ENCODE data around the gene ZNF567. TPM values are rescaled to one million over a fixed set of nuclear protein-coding genes. Genes with fewer than 3 reads are reported as not detected.
A peak's percentile ranks its signal among the peaks of the same experiment; 100 is the strongest.

ZNF567 gene
- 10 to 100 TPM in 1 of 4 donors, 1 to 10 TPM in 3; 6.4 to 11.2 (median 8.0) TPM for total RNA-seq

DNA sequence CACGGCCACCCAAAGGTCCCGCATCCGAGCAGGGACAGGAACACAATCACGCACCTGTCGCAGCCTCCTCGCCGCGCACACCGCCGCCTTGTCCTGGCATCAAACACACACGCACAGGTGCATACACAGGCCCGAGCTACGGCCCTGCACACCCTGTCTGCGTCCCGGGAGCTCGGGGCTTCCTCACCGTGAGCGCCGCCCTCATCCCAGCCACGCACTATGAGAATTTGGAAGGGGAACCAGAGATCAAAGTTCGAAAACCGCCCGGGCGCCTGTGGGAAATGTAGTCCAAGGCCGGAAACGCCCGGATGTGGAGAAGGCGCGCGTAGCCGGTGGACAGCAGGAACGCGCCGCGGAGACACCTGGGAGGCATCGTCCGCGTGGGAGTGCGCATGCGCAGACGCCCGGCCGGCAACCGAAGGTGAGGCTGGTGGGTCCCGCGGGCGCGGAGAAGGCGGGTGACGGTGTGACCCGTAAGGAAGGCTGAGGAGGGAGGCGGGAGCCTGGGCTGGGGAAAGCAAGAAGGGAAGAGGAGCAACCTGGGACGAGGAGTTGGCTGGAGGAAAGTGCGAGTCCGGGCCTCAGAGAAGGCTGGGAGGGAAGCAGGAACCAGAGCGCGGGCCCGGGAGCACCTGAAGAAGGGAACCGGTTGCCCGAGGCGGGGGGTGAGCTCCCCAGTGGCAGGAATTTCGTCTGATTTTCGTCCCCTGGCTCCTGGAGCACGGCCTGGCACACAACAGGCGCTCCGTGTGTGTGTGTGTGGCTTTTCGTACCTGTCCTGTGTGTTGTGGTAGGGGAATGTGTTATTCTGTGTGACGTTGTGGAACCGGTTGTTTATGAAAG lies at the start of gene ZNF567:
ZNF567 (plus strand) TSS at position 399 of the 843 bp plus-strand sequence. CDS start 7,256 bp downstream, outside the sequence.
- ATAC-seq (ENCODE audit: low FRiP score) (peak; percentile 99), DNase-seq (ENCODE audit: low spot score) (peak; percentile 96)
- TF ChIP-seq, protein P1, sequence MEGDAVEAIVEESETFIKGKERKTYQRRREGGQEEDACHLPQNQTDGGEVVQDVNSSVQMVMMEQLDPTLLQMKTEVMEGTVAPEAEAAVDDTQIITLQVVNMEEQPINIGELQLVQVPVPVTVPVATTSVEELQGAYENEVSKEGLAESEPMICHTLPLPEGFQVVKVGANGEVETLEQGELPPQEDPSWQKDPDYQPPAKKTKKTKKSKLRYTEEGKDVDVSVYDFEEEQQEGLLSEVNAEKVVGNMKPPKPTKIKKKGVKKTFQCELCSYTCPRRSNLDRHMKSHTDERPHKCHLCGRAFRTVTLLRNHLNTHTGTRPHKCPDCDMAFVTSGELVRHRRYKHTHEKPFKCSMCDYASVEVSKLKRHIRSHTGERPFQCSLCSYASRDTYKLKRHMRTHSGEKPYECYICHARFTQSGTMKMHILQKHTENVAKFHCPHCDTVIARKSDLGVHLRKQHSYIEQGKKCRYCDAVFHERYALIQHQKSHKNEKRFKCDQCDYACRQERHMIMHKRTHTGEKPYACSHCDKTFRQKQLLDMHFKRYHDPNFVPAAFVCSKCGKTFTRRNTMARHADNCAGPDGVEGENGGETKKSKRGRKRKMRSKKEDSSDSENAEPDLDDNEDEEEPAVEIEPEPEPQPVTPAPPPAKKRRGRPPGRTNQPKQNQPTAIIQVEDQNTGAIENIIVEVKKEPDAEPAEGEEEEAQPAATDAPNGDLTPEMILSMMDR (IDR thresholded peaks at IDR 0.05) = no peak

DNA sequence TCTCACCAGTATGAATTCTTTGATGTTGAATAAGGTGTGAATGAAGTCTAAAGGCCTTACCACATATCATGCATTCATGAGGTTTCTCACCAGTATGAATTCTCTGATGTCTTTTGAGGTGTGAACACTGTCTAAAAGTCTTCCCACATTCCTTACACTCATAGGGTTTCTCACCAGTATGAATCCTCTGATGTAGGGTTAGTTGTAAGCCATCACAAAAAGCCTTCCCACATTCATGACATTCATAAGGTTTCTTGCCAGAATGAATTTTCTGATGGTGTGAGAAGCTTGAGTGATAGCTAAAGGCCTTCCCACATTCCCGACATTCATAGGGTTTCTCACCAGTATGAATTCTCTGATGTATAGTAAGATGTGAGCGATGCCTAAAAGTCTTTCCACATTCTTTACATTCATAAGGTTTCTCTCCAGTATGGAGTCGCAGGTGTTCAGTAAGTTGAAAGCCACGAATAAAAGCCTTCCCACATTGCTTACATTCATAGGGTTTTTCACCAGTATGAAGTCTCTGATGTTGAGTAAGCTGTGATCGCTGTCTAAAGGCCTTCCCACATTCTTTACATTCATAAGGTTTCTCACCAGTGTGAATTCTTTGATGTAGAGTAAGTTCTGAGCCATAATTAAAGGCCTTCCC lies 48.4 kb upstream of the ZNF567 start:
- TF ChIP-seq, protein P1 (IDR thresholded peaks at IDR 0.05) = no peak
- ATAC-seq (ENCODE audit: low FRiP score) = no peak
- no peak for DNase-seq (ENCODE audit: low spot score)

DNA sequence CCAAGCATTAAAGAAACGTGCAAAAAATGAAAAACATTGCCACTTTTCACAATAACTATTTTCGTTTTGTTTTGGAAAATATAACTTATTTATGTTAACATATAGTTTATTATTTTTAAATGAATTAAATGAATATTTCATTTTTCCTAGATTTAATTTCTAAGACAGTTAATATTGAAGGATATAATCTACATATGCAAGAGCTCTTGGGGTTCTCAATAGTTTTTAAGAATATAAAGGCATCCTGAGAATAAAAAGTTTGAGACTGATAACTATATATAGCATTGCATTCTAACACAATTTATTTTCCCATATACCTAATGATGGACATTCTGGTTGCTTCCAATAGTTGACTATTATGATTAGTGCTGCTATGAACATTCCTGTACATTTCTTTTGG lies 40.7 kb upstream of the ZNF567 start:
- TF ChIP-seq, protein P1 (IDR thresholded peaks at IDR 0.05) = no peak
- ATAC-seq (ENCODE audit: low FRiP score) (no peak), DNase-seq (ENCODE audit: low spot score) (no peak)

DNA sequence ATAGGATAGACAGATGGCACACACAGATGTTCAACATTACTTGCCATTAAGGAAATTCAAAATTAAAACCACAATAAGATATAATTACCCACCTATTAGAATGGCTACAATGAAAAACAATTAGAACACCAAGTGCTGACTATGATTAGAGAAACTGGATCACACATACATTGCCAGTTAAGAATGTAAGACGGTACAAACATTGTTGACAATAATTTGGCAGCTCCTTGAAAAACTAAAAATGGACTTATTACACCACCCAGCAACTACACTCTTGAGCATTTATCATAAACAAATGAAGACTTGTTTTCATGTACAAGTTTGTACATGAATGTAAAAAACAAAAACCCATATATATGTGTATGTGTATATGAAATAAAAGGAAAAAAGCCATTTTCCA lies 34.5 kb upstream of the ZNF567 start:
- DNase-seq (ENCODE audit: low spot score) = no peak
- TF ChIP-seq, protein P1 (IDR thresholded peaks at IDR 0.05) = no peak
- no peak for ATAC-seq (ENCODE audit: low FRiP score)

DNA sequence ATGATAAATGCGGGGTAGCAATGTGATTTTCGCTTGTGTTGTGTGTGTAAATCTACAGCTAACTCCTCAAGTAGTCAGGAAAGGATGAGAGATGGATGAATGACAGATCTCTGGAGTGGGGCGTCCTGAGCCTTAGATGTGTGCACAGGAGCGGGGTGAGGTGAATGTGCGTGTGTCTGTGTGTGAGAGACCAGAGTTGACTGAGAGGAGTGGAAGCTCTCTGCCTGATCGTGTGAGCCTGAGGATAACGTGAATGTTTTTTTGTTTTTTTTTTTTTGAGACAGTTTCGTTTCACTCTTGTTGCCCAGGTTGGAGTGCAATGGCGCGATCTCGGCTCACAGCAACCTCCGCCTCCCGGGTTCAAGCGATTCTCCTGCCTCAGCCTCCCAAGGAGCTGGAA lies 21.6 kb upstream of the ZNF567 start:
- TF ChIP-seq, protein P1 (IDR thresholded peaks at IDR 0.05) = no peak
- DNase-seq (ENCODE audit: low spot score) (no peak), ATAC-seq (ENCODE audit: low FRiP score) (no peak)

DNA sequence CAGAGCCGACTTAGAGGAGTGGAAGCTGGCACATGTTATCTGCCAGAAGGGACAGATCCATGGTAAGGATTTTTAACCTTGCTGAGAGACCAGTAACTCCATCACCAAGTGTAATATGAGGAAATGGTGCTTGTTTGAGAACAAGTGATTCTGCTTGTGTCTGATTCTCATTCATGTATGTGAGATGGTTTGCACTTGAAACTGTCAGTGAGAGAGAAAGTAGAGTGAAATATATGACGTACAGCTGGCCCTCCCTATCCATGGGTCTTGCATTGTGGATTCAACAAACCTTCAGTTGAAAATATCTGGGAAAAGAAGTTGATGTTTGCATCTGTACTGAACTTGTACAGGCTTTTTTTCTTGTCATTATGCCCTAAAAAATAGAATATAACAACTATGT lies 18.8 kb upstream of the ZNF567 start:
- DNase-seq (ENCODE audit: low spot score) (no peak), ATAC-seq (ENCODE audit: low FRiP score) (no peak)
- TF ChIP-seq, protein P1 (IDR thresholded peaks at IDR 0.05) = no peak
